Measurements from ENCODE around the gene SOHLH1.

SOHLH1 gene

GRCh38 chr9:135659252-135659651 lies 40.0 kb downstream of the SOHLH1 start:
- no peak for DNase-seq (ENCODE audit: low spot score)

- no peak for DNase-seq (ENCODE audit: low spot score)
Observed at GRCh38 chr9:135657416-135657815, 41.9 kb downstream of the SOHLH1 start.

GRCh38 chr9:135655317-135655716 lies 44.0 kb downstream of the SOHLH1 start:
- DNase-seq (ENCODE audit: low spot score), result no peak

- no peak for DNase-seq (ENCODE audit: low spot score)
Observed at GRCh38 chr9:135650408-135650807, 48.9 kb downstream of the SOHLH1 start.

GRCh38 chr9:135649508-135649907 lies 49.8 kb downstream of the SOHLH1 start:
- no peak for DNase-seq (ENCODE audit: low spot score)

GRCh38 chr9:135648494-135649410 lies 50.5 kb downstream of the SOHLH1 start:
- DNase-seq (ENCODE audit: low spot score), result no peak

- no peak for DNase-seq (ENCODE audit: low spot score)
Observed at GRCh38 chr9:135647884-135648283, 51.4 kb downstream of the SOHLH1 start.

- DNase-seq (ENCODE audit: low spot score), result no peak
Observed at GRCh38 chr9:135644631-135645218, 54.6 kb downstream of the SOHLH1 start.
